Body of pancreas (tissue), 4 donors: ENCODE data around the gene BCR. TPM values are rescaled to one million over a fixed set of nuclear protein-coding genes. Genes with fewer than 3 reads are reported as not detected.
A peak's percentile ranks its signal among the peaks of the same experiment; 100 is the strongest.

Source experiments
- ATAC-seq: fragments of 150-250 bp; one replicate; pipeline ENCODE4 v1.9.1; 2016
- DNase-seq, 4 donors: peaks; one replicate each; pipeline ENCODE4 v3.0.0-alpha.2; 2019
- H3K27ac ChIP-seq, 4 donors: fragments of 200-600 bp; sonication (generic); 1 replicate in 3 of 4; 2 replicates in 1 of 4; pipeline versions ENCODE4 v1.5.1 to v1.6.1; 2016 to 2019; ENCODE audit warnings: mild to moderate bottlenecking in 1 of 4, mixed read lengths in 1 of 4, moderate library complexity in 1 of 4
- H3K27me3 ChIP-seq, 2 donors: fragments of 200-600 bp; sonication (generic); one replicate each; pipeline ENCODE4 v1.6.0; 2016; ENCODE audit warnings: mild to moderate bottlenecking in 1 of 2
- H3K36me3 ChIP-seq, 2 donors: fragments of 200-600 bp; sonication (generic); replicated peaks in 1 of 2; 2 replicates each; pipeline ENCODE4 v1.5.1; 2016; ENCODE audit warnings: low read depth in 2 of 2; ENCODE audit not compliant: insufficient read depth in 1 of 2
- H3K4me1 ChIP-seq: fragments of 200-600 bp; sonication (generic); one replicate; pipeline ENCODE4 v1.6.0; 2016
- H3K4me3 ChIP-seq, 2 donors: fragments of 200-600 bp; sonication (generic); 1 replicate in 1 of 2; 2 replicates in 1 of 2; pipeline ENCODE4 v1.5.1; 2016 to 2019
- H3K9me3 ChIP-seq, 3 donors: fragments of 200-600 bp; sonication (generic); 1 replicate in 2 of 3; 2 replicates in 1 of 3; pipeline ENCODE4 v1.5.1; 2016
- CTCF ChIP-seq, 7 experiments: fragments of 450-650 bp in 4 of 7; fragments of 200-600 bp in 3 of 7; sonication (generic) in 3 of 7; IDR thresholded peaks; one replicate each; pipeline ENCODE4 v1.5.1; 2016 to 2019; ENCODE audit warnings: antibody characterized with exemption in 7 of 7
- POLR2A ChIP-seq, 3 donors: fragments of 450-650 bp; IDR thresholded peaks; one replicate each; pipeline ENCODE4 v1.6.1; 2016; ENCODE audit warnings: antibody characterized with exemption in 3 of 3, mild to moderate bottlenecking in 2 of 3
- WGBS, 2 donors: methylation state at CpG; one replicate each; pipeline ENCODE4 v1.1.5; 2017; 5-methylcytosine and 5-hydroxymethylcytosine counted together
- intact Hi-C: fragments of 100-400 bp; cut with DNase I; formaldehyde crosslinking; loops from one replicate; pipeline ENCODE4 v1.15.1; 2023
- total RNA-seq, 2 donors: library from RNA; depleted of rRNA; stranded (reverse); fragments of >200 nt; gene quantifications; one replicate each; pipeline ENCODE4 v1.1.0, GENCODE V29; 2016

The BCR gene
- 10 to 100 TPM; 28.3 to 71.2 TPM for total RNA-seq

GRCh38 chr22:23180301-23180892 lies at the start of gene BCR:
TSS of gene BCR (plus strand) at chr22:23180509. CDS start at chr22:23180961, 452 bp downstream.
- Histone ChIP-seq H3K4me3 (peak within 1 kb of the TSS; percentile 2 to 21), H3K27ac (peak within 1 kb of the TSS; percentile 68 to 80 (median 73)), H3K4me1 (peaks cover 58% of the 10 kb centered on the region), H3K36me3 (no peaks in the 10 kb centered on the region), H3K27me3 (no peaks in the 10 kb centered on the region), H3K9me3 (no peaks in the 10 kb centered on the region)
- ATAC-seq: peak; percentile 85
- intact Hi-C loops: no loop called here
- peak; percentile 75 to 84 (median 80) for DNase-seq
- 0% methylated on average over 3 to 61 of the region's 88 CpGs for WGBS, 2 donors
- peak in 2 of 3 donors; percentile 19 to 74 for TF ChIP-seq POLR2A (IDR thresholded peaks at IDR 0.05)
- TF ChIP-seq CTCF (IDR thresholded peaks at IDR 0.05): no peak

GRCh38 chr22:23130697-23131096 lies 49.6 kb upstream of the BCR start:
- no peak overlapping the region for H3K27ac ChIP-seq
- H3K9me3 ChIP-seq: no peaks in the 10 kb centered on the region
- ATAC-seq: no peak
- TF ChIP-seq CTCF (IDR thresholded peaks at IDR 0.05) (no peak), POLR2A (IDR thresholded peaks at IDR 0.05) (no peak)
- intact Hi-C loops: no loop called here
- 49 to 64% methylated on average over 3 of the region's 3 CpGs for WGBS, 2 donors
- no peak overlapping the region for H3K4me3 ChIP-seq
- H3K27me3 ChIP-seq: no peaks in the 10 kb centered on the region
- no peak for DNase-seq
- H3K4me1 ChIP-seq: no peaks in the 10 kb centered on the region
- no peaks in the 10 kb centered on the region for H3K36me3 ChIP-seq

GRCh38 chr22:23131931-23132330 lies 48.4 kb upstream of the BCR start:
- intact Hi-C loops: no loop called here
- no peaks in the 10 kb centered on the region for H3K36me3 ChIP-seq
- no peaks in the 10 kb centered on the region for H3K4me1 ChIP-seq
- no peaks in the 10 kb centered on the region for H3K27me3 ChIP-seq
- no peak for TF ChIP-seq CTCF (IDR thresholded peaks at IDR 0.05)
- TF ChIP-seq POLR2A (IDR thresholded peaks at IDR 0.05): no peak
- WGBS, 2 donors: 31 to 39% methylated on average over 6 of the region's 6 CpGs
- H3K27ac ChIP-seq: no peak overlapping the region
- no peaks in the 10 kb centered on the region for H3K9me3 ChIP-seq
- H3K4me3 ChIP-seq: no peak overlapping the region
- no peak for ATAC-seq
- no peak for DNase-seq

GRCh38 chr22:23132376-23133091 lies 47.8 kb upstream of the BCR start:
- no peaks in the 10 kb centered on the region for H3K4me1 ChIP-seq
- H3K27ac ChIP-seq: no peak overlapping the region
- 69 to 76% methylated on average over 8 to 10 of the region's 10 CpGs for WGBS, 2 donors
- no peak for ATAC-seq
- intact Hi-C loops: no loop called here
- H3K27me3 ChIP-seq: no peaks in the 10 kb centered on the region
- no peak overlapping the region for H3K4me3 ChIP-seq
- no peaks in the 10 kb centered on the region for H3K9me3 ChIP-seq
- H3K36me3 ChIP-seq: no peaks in the 10 kb centered on the region
- no peak for TF ChIP-seq POLR2A (IDR thresholded peaks at IDR 0.05)
- TF ChIP-seq CTCF (IDR thresholded peaks at IDR 0.05): no peak
- no peak for DNase-seq
